Neural crest cell (in vitro differentiated cells): Measurements from ENCODE around the gene DYNLL1. TPM values are rescaled to one million over a fixed set of nuclear protein-coding genes. Genes with fewer than 3 reads are reported as not detected.
"Not testable (repeated sequence)": the region's sequence is repeated elsewhere in the genome, so short reads cannot be mapped to it uniquely, and the experiment has no call there.

Source experiments
- DNase-seq: peaks from one replicate; pipeline ENCODE4 v3.0.0; 2021; ENCODE audit warnings: low read depth, mixed read lengths, low spot score
- H3K27ac Mint-ChIP-seq: one replicate; pipeline ENCODE4 v1.8.0; 2021; ENCODE audit warnings: mild to moderate bottlenecking, mixed read lengths; ENCODE audit not compliant: unreplicated experiment
- H3K27me3 Mint-ChIP-seq: 2 replicates; pipeline ENCODE4 v1.8.0; 2021; ENCODE audit warnings: low read depth, mild to moderate bottlenecking, mixed read lengths
- H3K36me3 Mint-ChIP-seq: 2 replicates; pipeline ENCODE4 v1.8.0; 2021; ENCODE audit warnings: low read depth, mild to moderate bottlenecking, mixed read lengths
- H3K4me1 Mint-ChIP-seq: 2 replicates; pipeline ENCODE4 v1.8.0; 2021; ENCODE audit warnings: mixed read lengths
- H3K4me3 Mint-ChIP-seq: one replicate; pipeline ENCODE4 v1.8.0; 2021; ENCODE audit warnings: mild to moderate bottlenecking, mixed read lengths
- H3K9me3 Mint-ChIP-seq: 2 replicates; pipeline ENCODE4 v1.8.0; 2021; ENCODE audit warnings: mixed read lengths
- CTCF ChIP-seq: fragments of 200-600 bp; sonication (generic); conservative IDR thresholded peaks from 2 replicates; pipeline ENCODE4 v1.5.0; 2021; ENCODE audit warnings: antibody characterized with exemption, mild to moderate bottlenecking
- long read RNA-seq: library from polyadenylated mRNA; unstranded; transcript quantifications from one replicate; pipeline ENCODE4 v2.0.0, GENCODE V29; 2020
- total RNA-seq: library from RNA; stranded (reverse); gene quantifications from 2 replicates; pipeline ENCODE4 v1.2.1, GENCODE V29; 2021

The DYNLL1 gene
- total RNA-seq = 375 and 382 TPM in 2 replicates
- long read RNA-seq, transcript DYNLL1-201 (3 exons, 720 nt) = major isoform, 51 of 61 reads
- long read RNA-seq, partial matches to known transcripts = 0 of 61 reads
- long read RNA-seq, other reads (novel, unspliced or antisense) = 4 of 61 reads

- H3K9me3 Mint-ChIP-seq = no peaks in the 10 kb centered on the region
Observed at GRCh38 chr12:120495731-120496412, at the start of gene DYNLL1. DYNLL1 (plus strand) TSS chr12:120496113; CDS start chr12:120496422, 309 bp downstream.

GRCh38 chr12:120446844-120447178, 49.1 kb upstream of the DYNLL1 start:
- not testable (repeated sequence) for H3K27me3 Mint-ChIP-seq, H3K36me3 Mint-ChIP-seq, H3K9me3 Mint-ChIP-seq, DNase-seq
- Mint-ChIP-seq H3K4me3 (peak overlapping the region; percentile 95), H3K27ac (peak overlapping the region; percentile 62), H3K4me1 (peaks cover 31% of the 10 kb centered on the region)

More at GRCh38 chr12:120495731-120496412, at the start of gene DYNLL1:
- Mint-ChIP-seq H3K36me3 (peaks cover 5% of the 10 kb centered on the region), H3K27me3 (no peaks in the 10 kb centered on the region), H3K4me1 (peaks cover 29% of the 10 kb centered on the region), H3K4me3 (peak within 1 kb of the TSS; percentile 95), H3K27ac (peak within 1 kb of the TSS; percentile 91)
- no peak for TF ChIP-seq CTCF
- DNase-seq = peak; percentile 99

- no peaks in the 10 kb centered on the region for H3K36me3 Mint-ChIP-seq
Observed at GRCh38 chr12:120447992-120448391, 47.9 kb upstream of the DYNLL1 start.

GRCh38 chr12:120452524-120452923, 43.4 kb upstream of the DYNLL1 start:
- not testable (repeated sequence) for DNase-seq, H3K27ac Mint-ChIP-seq, H3K4me1 Mint-ChIP-seq, H3K27me3 Mint-ChIP-seq, H3K9me3 Mint-ChIP-seq
- peak overlapping the region; percentile 49 for H3K4me3 Mint-ChIP-seq
- peaks cover 12% of the 10 kb centered on the region for H3K36me3 Mint-ChIP-seq

More at GRCh38 chr12:120447992-120448391, 47.9 kb upstream of the DYNLL1 start:
- no peaks in the 10 kb centered on the region for H3K9me3 Mint-ChIP-seq
- peak overlapping the region; percentile 95 for H3K4me3 Mint-ChIP-seq
- DNase-seq = no peak
- H3K27me3 Mint-ChIP-seq = no peaks in the 10 kb centered on the region
- H3K27ac Mint-ChIP-seq = no peak overlapping the region
- no peak for TF ChIP-seq CTCF
- peaks cover 31% of the 10 kb centered on the region for H3K4me1 Mint-ChIP-seq

GRCh38 chr12:120453060-120453750, 42.7 kb upstream of the DYNLL1 start:
- H3K9me3 Mint-ChIP-seq = no peaks in the 10 kb centered on the region
- no peak for DNase-seq
- no peak for TF ChIP-seq CTCF
- H3K36me3 Mint-ChIP-seq = peaks cover 12% of the 10 kb centered on the region
- H3K4me1 Mint-ChIP-seq = no peaks in the 10 kb centered on the region
- no peak overlapping the region for H3K27ac Mint-ChIP-seq
- H3K27me3 Mint-ChIP-seq = no peaks in the 10 kb centered on the region
- peak overlapping the region; percentile 47 for H3K4me3 Mint-ChIP-seq

GRCh38 chr12:120453977-120454376, 41.9 kb upstream of the DYNLL1 start:
- no peak overlapping the region for H3K27ac Mint-ChIP-seq
- H3K4me3 Mint-ChIP-seq = peak overlapping the region; percentile 47
- no peaks in the 10 kb centered on the region for H3K27me3 Mint-ChIP-seq
- no peak for DNase-seq
- H3K36me3 Mint-ChIP-seq = peaks cover 12% of the 10 kb centered on the region
- no peaks in the 10 kb centered on the region for H3K9me3 Mint-ChIP-seq
- TF ChIP-seq CTCF = peak; percentile 72
- H3K4me1 Mint-ChIP-seq = no peaks in the 10 kb centered on the region
